ENCODE results near the gene SDSL. TPM values are rescaled to one million over a fixed set of nuclear protein-coding genes. Genes with fewer than 3 reads are reported as not detected.

SDSL gene
- total and polyA plus RNA-seq, 4 donors = 5.1 to 15.2 (median 12.1) TPM

DNA sequence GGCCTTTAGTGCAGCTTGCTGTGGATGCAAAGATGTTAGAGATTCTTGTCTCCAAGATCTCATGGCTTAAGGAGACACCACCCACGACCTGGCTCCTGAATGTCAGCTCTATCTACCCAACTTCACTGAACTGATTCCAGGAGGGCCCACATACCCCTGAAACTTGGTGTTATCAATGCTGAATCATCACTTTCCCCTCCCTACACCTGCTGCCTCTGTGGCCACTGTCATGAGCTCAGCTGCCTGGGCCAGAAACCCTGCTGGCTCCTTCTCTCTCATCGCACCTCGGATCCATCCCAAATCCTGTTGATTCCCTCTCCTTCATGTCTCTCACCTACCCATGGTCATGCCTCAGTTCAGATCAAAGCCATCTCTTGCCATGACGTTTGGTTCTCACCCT lies 64.5 kb downstream of the SDSL start:
- WGBS (ENCODE audit: insufficient coverage) = 44% methylated on average over 4 of the region's 4 CpGs
- Histone ChIP-seq H3K27ac (ENCODE audit: low read depth, low read length) (no peak overlapping the region), H3K4me3 (ENCODE audit: low read depth, low read length) (no peak overlapping the region), H3K9me3 (ENCODE audit: control insufficient read depth, insufficient read depth, low read length) (no peaks in the 10 kb centered on the region), H3K36me3 (ENCODE audit: control insufficient read depth, insufficient read depth, low read length) (no peaks in the 10 kb centered on the region), H3K27me3 (ENCODE audit: control insufficient read depth, insufficient read depth, low read length) (peaks cover 17% of the 10 kb centered on the region), H3K4me1 (ENCODE audit: control insufficient read depth, insufficient read depth, low read length) (no peaks in the 10 kb centered on the region)
- no peak for DNase-seq (ENCODE audit: low read depth in 4 of 6, low spot score in 6 of 6)

Other genes with a start within 250 kb of the SDSL start
- 10 to 100 TPM; 14.0 to 19.8 TPM for gene DDX54, start 236.9 kb upstream of the SDSL start, total RNA-seq
- gene DDX54, start 236.9 kb upstream of the SDSL start, polyA plus RNA-seq (ENCODE audit: insufficient read length in 2 of 2) = 10 to 100 TPM; 65.7 to 67.1 TPM
- 10 to 100 TPM; 11.7 to 25.9 TPM for gene RITA1, start 236.7 kb upstream of the SDSL start, total RNA-seq
- 10 to 100 TPM; 31.4 to 32.1 TPM for gene RITA1, start 236.7 kb upstream of the SDSL start, polyA plus RNA-seq (ENCODE audit: insufficient read length in 2 of 2)
- 10 to 100 TPM; 14.0 to 25.1 TPM for gene TPCN1, start 200.9 kb upstream of the SDSL start, total RNA-seq
- 10 to 100 TPM; 33.1 to 43.8 TPM for gene TPCN1, start 200.9 kb upstream of the SDSL start, polyA plus RNA-seq (ENCODE audit: insufficient read length in 2 of 2)
- gene SLC8B1, start 87.3 kb upstream of the SDSL start, total RNA-seq = 1 to 10 TPM; 8.2 to 9.3 TPM
- 10 to 100 TPM; 13.9 to 21.1 TPM for gene SLC8B1, start 87.3 kb upstream of the SDSL start, polyA plus RNA-seq (ENCODE audit: insufficient read length in 2 of 2)
- gene PLBD2, start 63.8 kb upstream of the SDSL start, total RNA-seq = 10 to 100 TPM; 13.2 to 27.0 TPM
- gene PLBD2, start 63.8 kb upstream of the SDSL start, polyA plus RNA-seq (ENCODE audit: insufficient read length in 2 of 2) = 10 to 100 TPM; 46.4 to 50.1 TPM
- gene SDS, start 18.5 kb upstream of the SDSL start, total RNA-seq = under 1 TPM; 0.39 to 0.50 TPM
- gene SDS, start 18.5 kb upstream of the SDSL start, polyA plus RNA-seq (ENCODE audit: insufficient read length in 2 of 2) = 1 to 10 TPM; 1.5 to 2.4 TPM
- gene LHX5, start 49.5 kb downstream of the SDSL start, total RNA-seq = 1 to 10 TPM; 1.6 to 3.5 TPM
- gene LHX5, start 49.5 kb downstream of the SDSL start, polyA plus RNA-seq (ENCODE audit: insufficient read length in 2 of 2) = 10 to 100 TPM; 13.0 to 13.2 TPM